PC-3 (cell line): ENCODE results near the gene VSTM2B. TPM values are rescaled to one million over a fixed set of nuclear protein-coding genes. Genes with fewer than 3 reads are reported as not detected.

Source experiments
- ATAC-seq: fragments of 200-7000 bp; cut with Tn5 transposase; 2 replicates; pipeline ENCODE4 v1.9.1; 2020; ENCODE audit warnings: mild to moderate bottlenecking, moderate library complexity
- BruUV-seq: library from RNA; stranded (reverse); fragments of 400-500 nt; replicated peaks from 2 replicates; lab custom pipeline; 2021; lab: Mats Ljungman, UMichigan
- CTCF ChIA-PET: fragments of 300-600 bp; sonication (Branson Sonifier 250); formaldehyde crosslinking; loops from one replicate; lab custom pipeline; 2022; ENCODE audit warnings: antibody characterized with exemption; lab: Charles Lee
- POLR2A ChIA-PET: fragments of 300-600 bp; sonication (Branson Sonifier 250); formaldehyde crosslinking; loops from one replicate; lab custom pipeline; 2022; ENCODE audit warnings: antibody characterized with exemption; ENCODE audit not compliant: unreplicated experiment; lab: Charles Lee
- DNase-seq: peaks from one replicate; pipeline ENCODE4 v3.0.0-alpha.2; 2015
- H2AFZ ChIP-seq: fragments of 300-600 bp; sonication (generic); 2 replicates; pipeline ENCODE4 v1.6.0; 2016; ENCODE audit warnings: antibody characterized with exemption, low read length
- H3F3A ChIP-seq: fragments of 300-600 bp; sonication (generic); one replicate; pipeline ENCODE4 v1.6.0; 2017; ENCODE audit warnings: antibody characterized with exemption, low read length, control low read depth, mild to moderate bottlenecking; ENCODE audit not compliant: unreplicated experiment
- H3K27ac ChIP-seq: fragments of 300-600 bp; sonication (generic); 2 replicates; pipeline ENCODE4 v1.5.1; 2016; ENCODE audit warnings: mild to moderate bottlenecking, low read length
- H3K27me3 ChIP-seq: fragments of 300-600 bp; sonication (generic); 2 replicates; pipeline ENCODE4 v1.6.1; 2016; ENCODE audit warnings: low read length, mixed read lengths
- H3K36me3 ChIP-seq: fragments of 300-600 bp; sonication (generic); 2 replicates; pipeline ENCODE4 v1.6.1; 2016; ENCODE audit warnings: low read depth, mixed run types, low read length, mixed read lengths
- H3K4me1 ChIP-seq: fragments of 300-600 bp; sonication (generic); 2 replicates; pipeline ENCODE4 v1.5.1; 2016; ENCODE audit warnings: low read length; ENCODE audit not compliant: insufficient read depth
- H3K4me2 ChIP-seq: fragments of 300-600 bp; sonication (generic); 2 replicates; pipeline ENCODE4 v1.6.0; 2016; ENCODE audit warnings: low read length
- H3K4me3 ChIP-seq: fragments of 300-600 bp; sonication (generic); 2 replicates; pipeline ENCODE4 v1.5.1; 2016; ENCODE audit warnings: mild to moderate bottlenecking, low read length, mixed read lengths
- H3K79me2 ChIP-seq: fragments of 300-600 bp; sonication (generic); 2 replicates; pipeline ENCODE4 v1.6.1; 2017; ENCODE audit warnings: low read length, mixed read lengths
- H3K9ac ChIP-seq: fragments of 300-600 bp; sonication (generic); 2 replicates; pipeline ENCODE4 v1.6.0; 2016; ENCODE audit warnings: mild to moderate bottlenecking, low read length
- H3K9me2 ChIP-seq: fragments of 300-600 bp; sonication (generic); replicated peaks from 2 replicates; pipeline ENCODE4 v1.6.1; 2016; ENCODE audit warnings: mixed run types, low read length, mixed read lengths
- H3K9me3 ChIP-seq: fragments of 300-600 bp; sonication (generic); 2 replicates; pipeline ENCODE4 v1.6.1; 2016; ENCODE audit warnings: low read length, mixed read lengths
- H4K20me1 ChIP-seq: fragments of 300-600 bp; sonication (generic); 2 replicates; pipeline ENCODE4 v1.6.1; 2016; ENCODE audit warnings: low read length, mixed read lengths
- CTCF ChIP-seq: fragments of 300-600 bp; sonication (generic); conservative IDR thresholded peaks from 2 replicates; pipeline ENCODE4 v1.5.1; 2017; ENCODE audit warnings: antibody characterized with exemption, low read depth, mild to moderate bottlenecking, low read length
- EZH2 ChIP-seq: fragments of 300-600 bp; sonication (generic); IDR thresholded peaks from one replicate; pipeline ENCODE4 v1.6.1; 2017; ENCODE audit warnings: antibody characterized with exemption, mild to moderate bottlenecking, low read length; ENCODE audit not compliant: unreplicated experiment
- EZH2phosphoT487 ChIP-seq: fragments of 300-600 bp; sonication (generic); IDR thresholded peaks from 2 replicates; pipeline ENCODE4 v1.6.1; 2018; ENCODE audit warnings: mild to moderate bottlenecking, antibody characterized with exemption, low read length, borderline replicate concordance
- intact Hi-C: fragments of 100-400 bp; cut with micrococcal nuclease; formaldehyde crosslinking; loops from 2 replicates; pipeline ENCODE4 v1.9.0; 2023
- total RNA-seq: library from RNA; depleted of rRNA; stranded (reverse); fragments of >200 nt; gene quantifications from 2 replicates; pipeline ENCODE4 v1.2.3, GENCODE V29; 2014

The VSTM2B gene
- total RNA-seq, 1 experiment from 2014 or later, result not detected

GRCh38 chr19:29499261-29499920, 26.4 kb upstream of the VSTM2B start:
- Histone ChIP-seq H3K9me2 (no peaks in the 10 kb centered on the region), H4K20me1 (no peaks in the 10 kb centered on the region), H3F3A (no peaks in the 10 kb centered on the region), H3K4me2 (no peak overlapping the region), H3K9me3 (no peaks in the 10 kb centered on the region), H3K27me3 (peaks cover 24% of the 10 kb centered on the region), H3K27ac (no peak overlapping the region), H3K9ac (no peak overlapping the region), H3K4me3 (no peak overlapping the region), H3K79me2 (no peaks in the 10 kb centered on the region), H3K4me1 (no peaks in the 10 kb centered on the region), H2AFZ (no peak overlapping the region), H3K36me3 (no peaks in the 10 kb centered on the region)
- POLR2A ChIA-PET, result no interaction called here
- ATAC-seq (no peak), DNase-seq (no peak)
- TF ChIP-seq EZH2phosphoT487 (no peak), CTCF (no peak), EZH2 (no peak)
- BruUV-seq, result no TSS peak
- intact Hi-C loops, result no loop called here
- CTCF ChIA-PET, result no interaction called here

GRCh38 chr19:29499921-29500590, 25.7 kb upstream of the VSTM2B start:
- Histone ChIP-seq H4K20me1 (no peaks in the 10 kb centered on the region), H3K27ac (no peak overlapping the region), H3K4me3 (no peak overlapping the region), H3K79me2 (no peaks in the 10 kb centered on the region), H3K9me3 (no peaks in the 10 kb centered on the region), H3K9ac (no peak overlapping the region), H3K9me2 (no peaks in the 10 kb centered on the region), H3K4me2 (no peak overlapping the region), H3K4me1 (no peaks in the 10 kb centered on the region), H3K27me3 (peaks cover 24% of the 10 kb centered on the region), H2AFZ (no peak overlapping the region), H3K36me3 (no peaks in the 10 kb centered on the region), H3F3A (no peaks in the 10 kb centered on the region)
- ChIA-PET POLR2A (no interaction called here), CTCF (no interaction called here)
- TF ChIP-seq CTCF (no peak), EZH2 (no peak), EZH2phosphoT487 (no peak)
- DNase-seq, result no peak
- intact Hi-C loops, result no loop called here
- BruUV-seq, result no TSS peak
- ATAC-seq, result no peak
